D721Med (cell line): Measurements from ENCODE around the gene C3orf70.

ENCODE experiments used
- DNase-seq: peaks from one replicate; pipeline ENCODE4 v3.0.0; 2011; ENCODE audit warnings: low spot score; ENCODE audit not compliant: insufficient read length
- FAIRE-seq: peaks from 2 replicates; lab custom pipeline; 2011; peaks lifted over from hg19 to GRCh38; lab: Jason Lieb, UNC
- CTCF ChIP-seq: IDR thresholded peaks from 2 replicates; pipeline ENCODE4 v1.5.1; 2012; ENCODE audit warnings: mild to moderate bottlenecking, control low read depth; ENCODE audit not compliant: insufficient read depth; ENCODE audit errors: missing control alignments

C3orf70 gene

GRCh38 chr3:185065059-185065458 lies 87.8 kb downstream of the C3orf70 start:
- TF ChIP-seq CTCF, result no peak
- DNase-seq (no peak), FAIRE-seq (no peak)

DNA sequence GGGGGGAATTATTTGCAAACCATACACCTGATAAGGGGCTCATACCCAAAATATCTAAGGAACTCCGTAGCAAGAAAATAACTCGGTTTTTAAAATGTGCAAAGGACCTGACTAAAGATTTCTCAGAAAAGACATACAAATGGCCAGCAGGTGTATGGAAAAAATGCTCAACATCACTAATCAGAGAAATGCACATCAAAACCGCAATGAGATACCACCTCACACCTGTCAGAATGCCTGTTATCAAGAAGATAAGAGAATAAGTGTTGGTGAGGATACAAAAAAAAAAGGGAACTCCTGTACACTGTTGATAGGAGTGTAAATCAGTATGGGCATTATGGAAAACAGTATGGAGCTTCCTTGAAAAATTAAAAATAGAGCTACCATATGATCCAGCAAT lies 89.4 kb downstream of the C3orf70 start:
- FAIRE-seq (no peak), DNase-seq (no peak)
- TF ChIP-seq CTCF, result no peak

GRCh38 chr3:185062191-185062590 lies 90.7 kb downstream of the C3orf70 start:
- DNase-seq (no peak), FAIRE-seq (no peak)
- TF ChIP-seq CTCF, result no peak

DNA sequence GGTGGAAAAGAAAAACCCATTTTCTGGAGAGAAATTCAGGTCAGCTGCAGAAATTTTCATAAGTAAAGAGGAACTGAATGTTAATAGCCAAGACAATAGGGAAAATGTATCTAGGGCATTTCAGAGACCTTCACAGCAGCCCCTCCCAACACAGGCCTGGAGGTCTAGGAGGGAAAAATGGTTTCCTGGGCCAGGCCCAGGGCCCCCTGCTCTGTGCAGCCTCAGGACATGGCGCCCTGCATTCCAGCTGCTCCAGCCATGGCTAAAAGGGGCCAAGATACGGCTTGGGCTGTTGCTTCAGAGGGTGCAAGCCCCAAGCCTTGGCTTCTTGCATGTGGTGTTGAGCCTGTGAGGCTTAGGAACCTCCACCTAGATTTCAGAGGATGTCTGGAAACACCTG lies 92.2 kb downstream of the C3orf70 start:
- FAIRE-seq, result no peak
- DNase-seq, result no peak
- no peak for TF ChIP-seq CTCF

GRCh38 chr3:185059766-185060165 lies 93.1 kb downstream of the C3orf70 start:
- no peak for FAIRE-seq
- no peak for TF ChIP-seq CTCF
- DNase-seq, result no peak

GRCh38 chr3:185058796-185059195 lies 94.1 kb downstream of the C3orf70 start:
- TF ChIP-seq CTCF, result no peak
- no peak for FAIRE-seq
- no peak for DNase-seq

GRCh38 chr3:185057829-185058228 lies 95.0 kb downstream of the C3orf70 start:
- no peak for TF ChIP-seq CTCF
- DNase-seq, result no peak
- FAIRE-seq, result no peak
